MCF 10A (cell line): ENCODE data around the gene CACNA2D3. TPM values are rescaled to one million over a fixed set of nuclear protein-coding genes. Genes with fewer than 3 reads are reported as not detected.

Experiments used
- BruUV-seq: library from RNA; stranded (reverse); fragments of 400-500 nt; replicated peaks from 2 replicates; lab custom pipeline; 2021; lab: Mats Ljungman, UMichigan
- CTCF ChIA-PET: fragments of 300-600 bp; sonication (Branson Sonifier 250); formaldehyde crosslinking; extraction: SDS; loops from one replicate; lab custom pipeline; 2021; ENCODE audit warnings: antibody characterized with exemption, inconsistent platforms; lab: Yijun Ruan, JAX
- POLR2A ChIA-PET: fragments of 300-600, 350-650 bp; sonication (Branson Sonifier 250); formaldehyde crosslinking; extraction: SDS; loops from one replicate; lab custom pipeline; 2020; ENCODE audit warnings: antibody characterized with exemption, inconsistent platforms; lab: Yijun Ruan, JAX
- DNase-seq: peaks from one replicate; pipeline ENCODE4 v3.0.0-alpha.2; 2018; ENCODE audit not compliant: unreplicated experiment
- H3K27ac Mint-ChIP-seq: one replicate; pipeline ENCODE4 v1.8.0; 2022; ENCODE audit warnings: mild to moderate bottlenecking, low read depth, mixed read lengths; ENCODE audit not compliant: unreplicated experiment
- H3K27me3 Mint-ChIP-seq: one replicate; pipeline ENCODE4 v1.8.0; 2022; ENCODE audit warnings: mixed read lengths; ENCODE audit not compliant: insufficient read depth, unreplicated experiment
- H3K36me3 Mint-ChIP-seq: one replicate; pipeline ENCODE4 v1.8.0; 2022; ENCODE audit warnings: mild to moderate bottlenecking, moderate library complexity, mixed read lengths; ENCODE audit not compliant: insufficient read depth, unreplicated experiment
- H3K4me1 Mint-ChIP-seq: one replicate; pipeline ENCODE4 v1.8.0; 2022; ENCODE audit warnings: mixed read lengths; ENCODE audit not compliant: insufficient read depth, unreplicated experiment
- H3K4me3 Mint-ChIP-seq: one replicate; pipeline ENCODE4 v1.8.0; 2022; ENCODE audit warnings: mild to moderate bottlenecking, moderate library complexity, mixed read lengths; ENCODE audit not compliant: unreplicated experiment
- H3K9me3 Mint-ChIP-seq: one replicate; pipeline ENCODE4 v1.8.0; 2022; ENCODE audit warnings: mixed read lengths; ENCODE audit not compliant: unreplicated experiment
- CTCF ChIP-seq: fragments of 200-600 bp; IDR thresholded peaks from one replicate; pipeline ENCODE4 v1.8.0; 2022; ENCODE audit warnings: antibody characterized with exemption, mild to moderate bottlenecking; ENCODE audit not compliant: unreplicated experiment
- intact Hi-C: fragments of 100-400 bp; cut with micrococcal nuclease; formaldehyde crosslinking; loops from 2 replicates; pipeline ENCODE4 v1.14.1; 2022
- total RNA-seq: library from RNA; stranded (reverse); gene quantifications from 2 replicates; pipeline ENCODE4 v1.2.3, GENCODE V29; 2022

The CACNA2D3 gene
- total RNA-seq, 1 experiment from 2014 or later: 2.3 TPM

- Mint-ChIP-seq H3K4me1 (no peaks in the 10 kb centered on the region), H3K27ac (no peak overlapping the region), H3K27me3 (no peaks in the 10 kb centered on the region), H3K36me3 (peaks cover 14% of the 10 kb centered on the region), H3K9me3 (peaks cover 15% of the 10 kb centered on the region), H3K4me3 (no peak overlapping the region)
- DNase-seq: no peak
- no TSS peak for BruUV-seq
- no peak for TF ChIP-seq CTCF
- ChIA-PET POLR2A (no interaction called here), CTCF (no interaction called here)
- intact Hi-C loops: no loop called here
These were observed 359.4 kb downstream of the CACNA2D3 start for GRCh38 chr3:54481606-54482365.

GRCh38 chr3:54484334-54484733, 362.0 kb downstream of the CACNA2D3 start:
- Mint-ChIP-seq H3K9me3 (peaks cover 8% of the 10 kb centered on the region), H3K27ac (no peak overlapping the region), H3K36me3 (peaks cover 7% of the 10 kb centered on the region), H3K27me3 (no peaks in the 10 kb centered on the region), H3K4me3 (no peak overlapping the region), H3K4me1 (no peaks in the 10 kb centered on the region)
- DNase-seq: no peak
- POLR2A ChIA-PET: interaction anchor here (0.6 kb wide), 1 partner anchor 9 kb away, joined by 3 read pairs; no protein-coding TSS in a partner anchor
- no peak for TF ChIP-seq CTCF
- intact Hi-C loops: no loop called here
- CTCF ChIA-PET: no interaction called here
- no TSS peak for BruUV-seq

- Mint-ChIP-seq H3K27me3 (no peaks in the 10 kb centered on the region), H3K4me3 (no peak overlapping the region), H3K27ac (no peak overlapping the region), H3K4me1 (no peaks in the 10 kb centered on the region), H3K9me3 (peaks cover 12% of the 10 kb centered on the region), H3K36me3 (peaks cover 7% of the 10 kb centered on the region)
- intact Hi-C loops: no loop called here
- no peak for TF ChIP-seq CTCF
- DNase-seq: no peak
- POLR2A ChIA-PET: no interaction called here
- CTCF ChIA-PET: no interaction called here
- no TSS peak for BruUV-seq
These were observed 364.0 kb downstream of the CACNA2D3 start for GRCh38 chr3:54486317-54486716.

GRCh38 chr3:54488297-54488696, 365.9 kb downstream of the CACNA2D3 start:
- Mint-ChIP-seq H3K36me3 (no peaks in the 10 kb centered on the region), H3K4me1 (no peaks in the 10 kb centered on the region), H3K4me3 (no peak overlapping the region), H3K9me3 (peaks cover 12% of the 10 kb centered on the region), H3K27me3 (no peaks in the 10 kb centered on the region), H3K27ac (no peak overlapping the region)
- intact Hi-C loops: no loop called here
- no peak for DNase-seq
- ChIA-PET CTCF (no interaction called here), POLR2A (no interaction called here)
- BruUV-seq: no TSS peak
- no peak for TF ChIP-seq CTCF
